ENCODE data around the gene NUP133. TPM values are rescaled to one million over a fixed set of nuclear protein-coding genes. Genes with fewer than 3 reads are reported as not detected.

The NUP133 gene
- total RNA-seq = 35.6 and 52.4 TPM in 2 replicates

GRCh38 chr1:229507951-229508822 is at the start of gene NUP133:
NUP133 (minus strand) TSS chr1:229508341; CDS start chr1:229508249, 92 bp downstream.

DNA sequence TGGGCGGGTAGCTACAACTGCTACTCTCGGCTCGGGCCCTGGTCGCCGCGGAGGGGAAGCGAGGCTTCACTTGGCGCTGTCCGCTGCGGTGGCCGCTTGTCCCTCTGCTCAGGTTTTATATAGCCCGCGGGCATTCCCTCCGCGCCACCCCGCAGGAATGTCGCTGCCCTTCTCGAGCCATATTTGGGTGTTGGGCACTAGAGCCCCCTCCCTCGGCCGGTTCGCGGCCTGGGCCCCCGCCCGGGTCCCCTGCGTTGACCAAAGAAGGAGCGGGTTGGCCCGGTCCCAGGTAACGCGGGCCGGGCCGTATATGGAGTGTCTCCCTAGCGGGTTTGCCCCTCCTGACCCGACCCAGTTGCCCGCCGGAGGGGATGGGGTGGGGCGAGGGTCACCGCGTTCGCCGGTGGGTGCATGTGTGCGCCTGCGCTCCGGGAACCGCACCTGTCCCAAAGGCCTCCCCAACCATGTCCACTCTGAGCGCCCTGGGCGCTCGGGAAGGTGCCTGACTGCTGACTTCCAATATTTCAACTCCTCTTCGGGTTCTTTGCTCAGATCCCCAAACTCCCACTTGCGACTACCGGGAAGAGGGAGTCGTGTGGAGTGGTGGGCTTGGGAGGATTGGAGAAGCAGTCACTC is 74.0 kb downstream of the NUP133 start, which contains the start of gene ACTA1:
Gene ACTA1 (minus strand): TSS at position 90 of the 636 bp plus-strand sequence. CDS start 979 bp downstream, outside the sequence.

Small RNA genes within 50 kb of the gene (small RNA-seq; reads per million reads assigned to genes)
- gene RN7SKP276 (not detected), gene RNA5SP78 (not detected), gene RNU4-21P (not detected)

Other genes with a start within 250 kb of the NUP133 start
- gene RAB4A, start 237.2 kb downstream of the NUP133 start, total RNA-seq = 15.5 and 16.7 TPM in 2 replicates
- gene CCSAP, start 165.3 kb downstream of the NUP133 start, total RNA-seq = 3.6 and 6.0 TPM in 2 replicates
- 0.19 TPM in 1 of 2 replicates, not detected in the other for gene ACTA1, start 74.2 kb downstream of the NUP133 start, total RNA-seq
- gene ABCB10, start 50.4 kb upstream of the NUP133 start, total RNA-seq = 15.4 and 20.3 TPM in 2 replicates
- 29.1 and 31.9 TPM in 2 replicates for gene TAF5L, start 117.8 kb upstream of the NUP133 start, total RNA-seq
- 14.4 and 15.9 TPM in 2 replicates for gene URB2, start 117.9 kb upstream of the NUP133 start, total RNA-seq

Data from vein endothelial cell (primary cell).